Esophagus muscularis mucosa (tissue), 4 donors: ENCODE data around the gene BCL11A. TPM values are rescaled to one million over a fixed set of nuclear protein-coding genes. Genes with fewer than 3 reads are reported as not detected.

Source experiments
- DNase-seq: peaks from one replicate; pipeline ENCODE4 v3.0.0-alpha.2; 2017; ENCODE audit errors: extremely low spot score
- H3K27ac ChIP-seq, 4 donors: fragments of 200-600 bp; sonication (generic); replicated peaks in 1 of 4; 1 replicate in 3 of 4; 2 replicates in 1 of 4; pipeline ENCODE4 v1.5.1; 2016 to 2019; ENCODE audit warnings: mild to moderate bottlenecking in 1 of 4
- H3K27me3 ChIP-seq, 4 donors: fragments of 200-600 bp; sonication (generic); one replicate each; pipeline versions ENCODE4 v1.5.1 to v1.6.0; 2016 to 2019
- H3K36me3 ChIP-seq, 4 donors: fragments of 200-600 bp; sonication (generic); one replicate each; pipeline ENCODE4 v1.5.1; 2016 to 2019
- H3K4me1 ChIP-seq, 4 donors: fragments of 200-600 bp; sonication (generic); one replicate each; pipeline ENCODE4 v1.5.1; 2016 to 2019
- H3K4me3 ChIP-seq, 4 donors: fragments of 200-600 bp; sonication (generic); 1 replicate in 2 of 4; 2 replicates in 2 of 4; pipeline ENCODE4 v1.5.1; 2016 to 2019; ENCODE audit warnings: mild to moderate bottlenecking in 4 of 4, moderate library complexity in 1 of 4
- H3K9me3 ChIP-seq, 4 donors: fragments of 200-600 bp; sonication (generic); 1 replicate in 3 of 4; 2 replicates in 1 of 4; pipeline ENCODE4 v1.5.1; 2016 to 2019
- CTCF ChIP-seq, 3 experiments: fragments of 200-600 bp in 2 of 3; fragments of 450-650 bp in 1 of 3; sonication (generic) in 2 of 3; IDR thresholded peaks; one replicate each; pipeline ENCODE4 v1.5.1; 2017 to 2019; ENCODE audit warnings: antibody characterized with exemption in 3 of 3, mild to moderate bottlenecking in 2 of 3, moderate library complexity in 1 of 3
- EP300 ChIP-seq: sonication (generic); formaldehyde crosslinking; IDR thresholded peaks from one replicate; pipeline ENCODE4 v1.6.1; 2017; ENCODE audit warnings: antibody characterized with exemption
- POLR2A ChIP-seq: fragments of 450-650 bp; IDR thresholded peaks from one replicate; pipeline ENCODE4 v1.6.1; 2017; ENCODE audit warnings: antibody characterized with exemption, moderate library complexity, mild to moderate bottlenecking, low read depth
- POLR2AphosphoS5 ChIP-seq, 2 donors: sonication (generic); formaldehyde crosslinking; IDR thresholded peaks; one replicate each; pipeline ENCODE4 v1.6.1; 2017; ENCODE audit warnings: antibody characterized with exemption in 2 of 2
- WGBS: methylation state at CpG from one replicate; pipeline ENCODE4 v1.1.5; 2018; 5-methylcytosine and 5-hydroxymethylcytosine counted together
- intact Hi-C: fragments of 100-400 bp; cut with DNase I; formaldehyde crosslinking; loops from one replicate; pipeline ENCODE4 v1.15.1; 2023
- total RNA-seq, 4 donors: library from RNA; depleted of rRNA; stranded (reverse); fragments of >200 nt; gene quantifications; one replicate each; pipeline versions ENCODE4 v1.1.0 to v1.2.1, GENCODE V29; 2016

Gene BCL11A
- total RNA-seq, 4 donors from 2014 or later = 3.5 to 11.3 (median 4.7) TPM

DNA sequence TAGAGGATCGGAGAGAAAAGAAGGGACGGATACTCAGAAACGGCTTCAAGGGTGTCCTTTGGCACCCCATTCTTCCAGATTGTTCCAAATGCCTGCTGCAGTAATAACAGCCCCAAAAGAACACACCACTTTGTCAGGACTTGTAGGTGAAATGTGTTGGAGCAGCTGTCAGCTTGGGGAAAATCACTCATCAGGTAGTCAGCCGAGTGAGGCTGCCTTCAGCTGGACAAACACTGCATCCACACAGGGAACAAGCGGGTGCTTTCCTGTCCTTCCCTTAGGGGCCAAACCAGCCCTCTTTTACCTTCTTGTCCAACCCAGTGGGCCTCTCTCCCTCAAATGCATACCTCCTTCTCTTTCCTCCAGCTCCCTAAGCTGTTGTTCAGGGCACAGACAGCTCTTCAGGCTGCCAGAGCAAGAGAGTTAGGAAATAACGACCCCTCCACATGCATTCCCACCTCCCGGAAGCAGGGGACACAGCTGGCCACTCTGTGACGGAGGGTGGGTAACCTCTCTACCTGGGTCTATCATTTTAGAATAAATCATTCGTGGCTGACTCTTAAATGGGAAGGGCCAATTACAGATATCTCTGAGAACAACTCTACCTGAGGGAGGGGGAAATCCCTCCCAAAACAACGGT is 48.1 kb downstream of the BCL11A start:
- Histone ChIP-seq H3K27me3 (no peaks in the 10 kb centered on the region), H3K9me3 (no peaks in the 10 kb centered on the region), H3K4me1 (peaks cover 0 to 27% (median 9%) of the 10 kb centered on the region in 4 donors), H3K36me3 (no peaks in the 10 kb centered on the region), H3K27ac (no peak overlapping the region), H3K4me3 (no peak overlapping the region)
- TF ChIP-seq POLR2A (no peak), CTCF (IDR thresholded peaks at IDR 0.05) (no peak), POLR2AphosphoS5 (IDR thresholded peaks at IDR 0.05) (no peak), EP300 (no peak)
- DNase-seq = no peak
- WGBS = 89% methylated on average over 10 of the region's 10 CpGs
- intact Hi-C loops = no loop called here

- TF ChIP-seq POLR2AphosphoS5 (IDR thresholded peaks at IDR 0.05) (no peak), CTCF (IDR thresholded peaks at IDR 0.05) (no peak), POLR2A (no peak), EP300 (no peak)
- Histone ChIP-seq H3K4me3 (no peak overlapping the region), H3K9me3 (no peaks in the 10 kb centered on the region), H3K4me1 (peaks cover 0 to 26% (median 9%) of the 10 kb centered on the region in 4 donors), H3K27me3 (no peaks in the 10 kb centered on the region), H3K27ac (no peak overlapping the region), H3K36me3 (no peaks in the 10 kb centered on the region)
- DNase-seq = no peak
- 95% methylated on average over 4 of the region's 6 CpGs for WGBS
- intact Hi-C loops = no loop called here
Measured at GRCh38 chr2:60504049-60504448, 49.4 kb downstream of the BCL11A start.

DNA sequence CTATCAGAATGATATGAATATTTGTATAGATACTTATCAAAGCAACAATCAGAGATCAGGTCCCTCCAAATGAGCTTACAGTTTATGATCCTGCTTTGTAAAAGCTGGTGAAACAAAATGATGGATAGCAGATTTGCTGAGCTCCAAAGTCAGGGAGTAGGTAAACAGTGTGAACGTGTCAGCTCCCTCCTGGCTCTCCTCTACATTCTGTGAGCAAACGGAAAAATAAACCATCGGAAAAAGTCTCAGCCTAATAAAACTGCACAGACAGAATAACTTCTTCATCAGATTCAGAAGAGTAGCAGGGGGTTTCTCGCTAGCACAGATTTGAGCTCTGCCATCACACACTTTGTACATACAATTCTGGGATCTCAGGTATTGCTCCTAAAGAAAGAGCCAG is 51.3 kb downstream of the BCL11A start:
- Histone ChIP-seq H3K27ac (no peak overlapping the region), H3K27me3 (no peaks in the 10 kb centered on the region), H3K4me1 (peaks cover 0 to 16% (median 7%) of the 10 kb centered on the region in 4 donors), H3K36me3 (no peaks in the 10 kb centered on the region), H3K9me3 (no peaks in the 10 kb centered on the region), H3K4me3 (no peak overlapping the region)
- TF ChIP-seq POLR2A = no peak
- no peak for TF ChIP-seq CTCF (IDR thresholded peaks at IDR 0.05)
- TF ChIP-seq EP300 = no peak
- no peak for TF ChIP-seq POLR2AphosphoS5 (IDR thresholded peaks at IDR 0.05)
- intact Hi-C loops = no loop called here
- WGBS = 52% methylated on average over 4 of the region's 4 CpGs
- DNase-seq = no peak

GRCh38 chr2:60500861-60501260 is 52.6 kb downstream of the BCL11A start:
- Histone ChIP-seq H3K27me3 (no peaks in the 10 kb centered on the region), H3K36me3 (no peaks in the 10 kb centered on the region), H3K27ac (no peak overlapping the region), H3K4me1 (peaks cover 0 to 16% (median 4%) of the 10 kb centered on the region in 4 donors), H3K9me3 (no peaks in the 10 kb centered on the region), H3K4me3 (no peak overlapping the region)
- no peak for TF ChIP-seq POLR2AphosphoS5 (IDR thresholded peaks at IDR 0.05)
- no peak for TF ChIP-seq CTCF (IDR thresholded peaks at IDR 0.05)
- TF ChIP-seq EP300 = no peak
- TF ChIP-seq POLR2A = no peak
- no peak for DNase-seq
- WGBS = 92% methylated on average over 2 of the region's 2 CpGs
- intact Hi-C loops = no loop called here
